Calu3 (cell line): ENCODE measurements around the gene SH3BP4. TPM values are rescaled to one million over a fixed set of nuclear protein-coding genes. Genes with fewer than 3 reads are reported as not detected.
"Not testable (repeated sequence)": the region's sequence is repeated elsewhere in the genome, so short reads cannot be mapped to it uniquely, and the experiment has no call there.

Experiments
- BruUV-seq: library from RNA; stranded (reverse); fragments of 400-500 nt; replicated peaks from 2 replicates; lab custom pipeline; 2021; lab: Mats Ljungman, UMichigan
- CTCF ChIA-PET: fragments of 300-600 bp; sonication (Branson Sonifier 250); formaldehyde crosslinking; loops from one replicate; lab custom pipeline; 2022; ENCODE audit warnings: antibody characterized with exemption; lab: Charles Lee
- DNase-seq: peaks from one replicate; pipeline ENCODE4 v3.0.0; 2022
- H3K27ac Mint-ChIP-seq: one replicate; pipeline ENCODE4 v1.8.0; 2022; ENCODE audit warnings: mixed read lengths; ENCODE audit not compliant: unreplicated experiment
- H3K27me3 Mint-ChIP-seq: one replicate; pipeline ENCODE4 v1.8.0; 2022; ENCODE audit warnings: mixed read lengths; ENCODE audit not compliant: unreplicated experiment
- H3K36me3 Mint-ChIP-seq: one replicate; pipeline ENCODE4 v1.8.0; 2022; ENCODE audit warnings: mild to moderate bottlenecking, moderate library complexity, mixed read lengths; ENCODE audit not compliant: insufficient read depth, unreplicated experiment
- H3K4me1 Mint-ChIP-seq: one replicate; pipeline ENCODE4 v1.8.0; 2022; ENCODE audit warnings: mild to moderate bottlenecking, low read depth, mixed read lengths; ENCODE audit not compliant: unreplicated experiment
- H3K4me3 Mint-ChIP-seq: one replicate; pipeline ENCODE4 v1.8.0; 2022; ENCODE audit warnings: mild to moderate bottlenecking, low read depth, moderate library complexity, mixed read lengths; ENCODE audit not compliant: unreplicated experiment
- H3K9me3 Mint-ChIP-seq: one replicate; pipeline ENCODE4 v1.8.0; 2022; ENCODE audit warnings: low read depth, mixed read lengths; ENCODE audit not compliant: unreplicated experiment
- CTCF ChIP-seq: fragments of 200-600 bp; IDR thresholded peaks from one replicate; pipeline ENCODE4 v1.8.0; 2022; ENCODE audit warnings: antibody characterized with exemption; ENCODE audit not compliant: unreplicated experiment
- intact Hi-C: fragments of 100-400 bp; cut with micrococcal nuclease; formaldehyde crosslinking; loops from one replicate; pipeline ENCODE4 v1.10.0; 2022; ENCODE audit not compliant: unreplicated experiment
- total RNA-seq: library from RNA; stranded (reverse); gene quantifications from 2 replicates; pipeline ENCODE4 v1.2.3, GENCODE V29; 2022

SH3BP4 gene
- total RNA-seq, 1 experiment from 2014 or later: 36.9 TPM

- TF ChIP-seq CTCF: no peak
- H3K27ac Mint-ChIP-seq: no peak overlapping the region
- CTCF ChIA-PET: no interaction called here
- no peak for DNase-seq
- no peaks in the 10 kb centered on the region for H3K27me3 Mint-ChIP-seq
- intact Hi-C loops: no loop called here
- H3K36me3 Mint-ChIP-seq: peaks cover 12% of the 10 kb centered on the region
- BruUV-seq: no TSS peak
- no peak overlapping the region for H3K4me3 Mint-ChIP-seq
- H3K9me3 Mint-ChIP-seq: peaks cover 5% of the 10 kb centered on the region
- peaks cover 50% of the 10 kb centered on the region for H3K4me1 Mint-ChIP-seq
Observed at GRCh38 chr2:235011929-235012631, 60.3 kb downstream of the SH3BP4 start.

GRCh38 chr2:235017441-235017840, 65.6 kb downstream of the SH3BP4 start:
- DNase-seq: no peak
- BruUV-seq: no TSS peak
- no peak overlapping the region for H3K27ac Mint-ChIP-seq
- H3K9me3 Mint-ChIP-seq: peaks cover 5% of the 10 kb centered on the region
- H3K4me1 Mint-ChIP-seq: peaks cover 23% of the 10 kb centered on the region
- H3K4me3 Mint-ChIP-seq: no peak overlapping the region
- H3K27me3 Mint-ChIP-seq: no peaks in the 10 kb centered on the region
- TF ChIP-seq CTCF: no peak
- intact Hi-C loops: no loop called here
- peaks cover 10% of the 10 kb centered on the region for H3K36me3 Mint-ChIP-seq
- CTCF ChIA-PET: no interaction called here

GRCh38 chr2:235018838-235019237, 67.0 kb downstream of the SH3BP4 start:
- Mint-ChIP-seq H3K4me3 (no peak overlapping the region), H3K27ac (no peak overlapping the region), H3K27me3 (no peaks in the 10 kb centered on the region), H3K9me3 (peaks cover 5% of the 10 kb centered on the region), H3K36me3 (peaks cover 10% of the 10 kb centered on the region), H3K4me1 (peaks cover 21% of the 10 kb centered on the region)
- TF ChIP-seq CTCF: no peak
- DNase-seq: no peak
- CTCF ChIA-PET: no interaction called here
- intact Hi-C loops: no loop called here
- BruUV-seq: no TSS peak

GRCh38 chr2:235020141-235020540, 68.3 kb downstream of the SH3BP4 start:
- H3K27ac Mint-ChIP-seq, intact Hi-C loops: not testable (repeated sequence)
- CTCF ChIA-PET: interaction anchor here (1.2 kb wide), 1 partner anchor 12 kb away, joined by 4 read pairs; no protein-coding TSS in a partner anchor

GRCh38 chr2:235021752-235022151, 69.9 kb downstream of the SH3BP4 start:
- Mint-ChIP-seq H3K27ac (peak overlapping the region; percentile 8), H3K36me3 (peaks cover 8% of the 10 kb centered on the region), H3K4me3 (no peak overlapping the region), H3K27me3 (no peaks in the 10 kb centered on the region), H3K9me3 (no peaks in the 10 kb centered on the region), H3K4me1 (peaks cover 51% of the 10 kb centered on the region)
- CTCF ChIA-PET: no interaction called here
- intact Hi-C loops: no loop called here
- TF ChIP-seq CTCF: no peak
- no TSS peak for BruUV-seq
- no peak for DNase-seq

More at GRCh38 chr2:235020141-235020540, 68.3 kb downstream of the SH3BP4 start:
- not testable (repeated sequence) for DNase-seq, BruUV-seq, H3K9me3 Mint-ChIP-seq, H3K27me3 Mint-ChIP-seq, H3K4me3 Mint-ChIP-seq
- H3K4me1 Mint-ChIP-seq: peaks cover 34% of the 10 kb centered on the region
- peaks cover 10% of the 10 kb centered on the region for H3K36me3 Mint-ChIP-seq
